ENCODE data around the gene PPP2R2D.

The PPP2R2D gene

DNA sequence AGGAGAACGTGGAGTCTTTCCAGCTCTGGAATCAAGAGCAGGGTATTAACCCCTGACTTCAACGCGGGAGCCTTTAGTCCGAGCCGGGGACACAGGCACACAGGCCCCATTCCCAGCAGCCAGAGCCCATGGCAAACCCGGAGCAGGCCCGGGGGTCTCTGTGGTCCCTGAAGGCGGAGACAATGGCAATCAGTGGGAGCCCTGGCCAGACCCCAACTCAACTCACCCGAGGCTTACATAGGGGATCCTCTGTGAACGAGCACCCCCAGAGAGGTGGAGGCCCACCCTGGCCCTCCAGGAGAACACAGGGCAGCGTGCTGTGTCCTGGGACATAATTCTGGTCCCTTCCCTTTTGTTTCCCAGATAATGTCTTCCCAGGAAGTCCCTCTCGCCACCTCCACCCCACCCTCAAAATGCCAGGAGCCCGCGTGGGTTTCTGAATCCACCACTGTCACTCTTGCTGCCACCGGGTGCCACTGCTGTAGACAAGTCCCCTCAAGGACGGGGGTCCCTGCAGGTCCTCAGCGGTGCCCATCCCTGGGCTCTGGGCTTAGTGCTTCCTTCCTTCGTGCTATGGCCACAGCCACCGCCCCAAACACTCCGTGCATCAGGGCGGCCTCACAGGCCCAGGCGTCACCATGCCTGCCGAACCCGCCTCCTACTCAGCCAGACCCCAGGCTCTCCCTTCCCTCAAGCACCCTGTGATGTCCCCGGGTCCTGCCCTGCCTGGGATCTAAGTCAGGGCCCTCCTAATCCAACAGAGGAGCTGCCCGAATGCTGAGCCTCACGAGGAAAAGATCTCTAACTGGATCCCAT is 28.6 kb upstream of the PPP2R2D start:
- ATAC-seq: no peak
- TF ChIP-seq ARNTL (CRISPR knock-in tag; IDR thresholded peaks at IDR 0.05; ENCODE audit: borderline replicate concordance, low read depth) (no peak), ESRRG (CRISPR knock-in tag; IDR thresholded peaks at IDR 0.05) (no peak), ZNF565 (CRISPR knock-in tag; conservative IDR thresholded peaks at IDR 0.05; ENCODE audit: low read depth) (no peak), SNAI2 (CRISPR knock-in tag; IDR thresholded peaks at IDR 0.05) (no peak), CSDC2 (CRISPR knock-in tag; IDR thresholded peaks at IDR 0.05) (no peak), BACH2 (CRISPR knock-in tag; IDR thresholded peaks at IDR 0.05; ENCODE audit: borderline replicate concordance) (no peak)
- TF ChIP-seq, protein P1, sequence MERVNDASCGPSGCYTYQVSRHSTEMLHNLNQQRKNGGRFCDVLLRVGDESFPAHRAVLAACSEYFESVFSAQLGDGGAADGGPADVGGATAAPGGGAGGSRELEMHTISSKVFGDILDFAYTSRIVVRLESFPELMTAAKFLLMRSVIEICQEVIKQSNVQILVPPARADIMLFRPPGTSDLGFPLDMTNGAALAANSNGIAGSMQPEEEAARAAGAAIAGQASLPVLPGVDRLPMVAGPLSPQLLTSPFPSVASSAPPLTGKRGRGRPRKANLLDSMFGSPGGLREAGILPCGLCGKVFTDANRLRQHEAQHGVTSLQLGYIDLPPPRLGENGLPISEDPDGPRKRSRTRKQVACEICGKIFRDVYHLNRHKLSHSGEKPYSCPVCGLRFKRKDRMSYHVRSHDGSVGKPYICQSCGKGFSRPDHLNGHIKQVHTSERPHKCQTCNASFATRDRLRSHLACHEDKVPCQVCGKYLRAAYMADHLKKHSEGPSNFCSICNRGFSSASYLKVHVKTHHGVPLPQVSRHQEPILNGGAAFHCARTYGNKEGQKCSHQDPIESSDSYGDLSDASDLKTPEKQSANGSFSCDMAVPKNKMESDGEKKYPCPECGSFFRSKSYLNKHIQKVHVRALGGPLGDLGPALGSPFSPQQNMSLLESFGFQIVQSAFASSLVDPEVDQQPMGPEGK (CRISPR knock-in tag; IDR thresholded peaks at IDR 0.05; ENCODE audit: borderline replicate concordance): no peak

DNA sequence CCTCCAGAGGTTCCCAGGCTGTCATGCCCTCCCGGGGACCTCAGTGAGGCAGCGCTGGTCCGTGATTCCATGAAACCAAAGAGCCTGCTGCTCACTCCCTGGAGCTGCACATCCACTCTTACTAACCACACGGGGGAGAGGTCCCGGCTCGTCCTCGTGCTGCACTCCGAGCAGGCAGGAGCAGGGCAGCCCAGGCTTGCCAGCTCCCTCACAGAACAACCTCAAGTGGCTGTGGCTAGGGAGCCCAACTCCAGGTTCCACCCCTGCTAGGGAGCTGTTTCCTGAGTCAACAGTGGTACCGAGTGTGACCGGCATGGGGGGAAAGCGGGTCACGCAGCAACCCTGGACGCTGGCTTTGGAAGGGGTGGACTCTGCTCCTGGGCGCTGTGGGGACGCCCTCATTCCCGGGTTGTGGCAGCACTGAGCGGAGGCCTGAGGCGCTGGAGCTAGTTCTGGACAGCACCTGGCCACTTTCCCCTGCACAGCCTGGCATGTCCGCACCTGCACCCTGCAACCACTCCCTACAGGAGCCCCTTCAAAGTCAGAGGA is 27.9 kb upstream of the PPP2R2D start:
- no peak for ATAC-seq
- TF ChIP-seq PPARA (CRISPR knock-in tag; IDR thresholded peaks at IDR 0.05; ENCODE audit: borderline replicate concordance) (no peak), GLIS3 (CRISPR knock-in tag; IDR thresholded peaks at IDR 0.05) (no peak), BACH2 (CRISPR knock-in tag; IDR thresholded peaks at IDR 0.05; ENCODE audit: borderline replicate concordance) (no peak), ZNF70 (CRISPR knock-in tag; IDR thresholded peaks at IDR 0.05) (no peak), ZC3H10 (CRISPR knock-in tag; IDR thresholded peaks at IDR 0.05) (no peak), SNAI2 (CRISPR knock-in tag; IDR thresholded peaks at IDR 0.05) (no peak), ZNF8 (CRISPR knock-in tag; IDR thresholded peaks at IDR 0.05) (no peak), CSDC2 (CRISPR knock-in tag; IDR thresholded peaks at IDR 0.05) (no peak), CREB5 (CRISPR knock-in tag; IDR thresholded peaks at IDR 0.05; ENCODE audit: low read depth) (no peak)

- TF ChIP-seq ZNF70 (CRISPR knock-in tag; IDR thresholded peaks at IDR 0.05): no peak
- TF ChIP-seq TSHZ2 (CRISPR knock-in tag; IDR thresholded peaks at IDR 0.05): no peak
- TF ChIP-seq GLIS3 (CRISPR knock-in tag; IDR thresholded peaks at IDR 0.05): no peak
- TF ChIP-seq ZC3H10 (CRISPR knock-in tag; IDR thresholded peaks at IDR 0.05): no peak
- TF ChIP-seq CREB5 (CRISPR knock-in tag; IDR thresholded peaks at IDR 0.05; ENCODE audit: low read depth): no peak
- ATAC-seq: peak; percentile 95
These were observed 25.8 kb upstream of the PPP2R2D start for GRCh38 chr10:131874991-131875451.

DNA sequence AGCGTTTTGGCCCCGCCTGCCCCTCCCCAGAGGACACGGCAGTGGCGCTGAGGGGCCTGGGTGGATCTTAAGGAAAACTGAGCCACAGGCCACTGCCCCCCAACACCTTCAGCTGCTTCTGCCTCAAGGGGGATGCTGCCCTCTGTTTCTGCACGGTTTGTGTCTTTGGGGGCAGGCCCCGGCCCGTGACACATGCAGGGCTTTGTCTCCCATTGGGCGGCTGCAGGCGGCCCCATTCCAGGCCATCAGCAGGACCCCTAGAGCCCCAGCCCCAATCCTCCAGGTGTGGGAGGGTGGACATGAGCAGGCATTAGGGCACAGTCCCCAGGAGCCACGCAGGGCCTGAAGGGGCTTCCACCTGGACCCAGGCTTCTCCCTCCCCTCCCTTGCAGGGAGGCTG is 25.3 kb upstream of the PPP2R2D start:
- no peak for ATAC-seq
- TF ChIP-seq, protein P2, sequence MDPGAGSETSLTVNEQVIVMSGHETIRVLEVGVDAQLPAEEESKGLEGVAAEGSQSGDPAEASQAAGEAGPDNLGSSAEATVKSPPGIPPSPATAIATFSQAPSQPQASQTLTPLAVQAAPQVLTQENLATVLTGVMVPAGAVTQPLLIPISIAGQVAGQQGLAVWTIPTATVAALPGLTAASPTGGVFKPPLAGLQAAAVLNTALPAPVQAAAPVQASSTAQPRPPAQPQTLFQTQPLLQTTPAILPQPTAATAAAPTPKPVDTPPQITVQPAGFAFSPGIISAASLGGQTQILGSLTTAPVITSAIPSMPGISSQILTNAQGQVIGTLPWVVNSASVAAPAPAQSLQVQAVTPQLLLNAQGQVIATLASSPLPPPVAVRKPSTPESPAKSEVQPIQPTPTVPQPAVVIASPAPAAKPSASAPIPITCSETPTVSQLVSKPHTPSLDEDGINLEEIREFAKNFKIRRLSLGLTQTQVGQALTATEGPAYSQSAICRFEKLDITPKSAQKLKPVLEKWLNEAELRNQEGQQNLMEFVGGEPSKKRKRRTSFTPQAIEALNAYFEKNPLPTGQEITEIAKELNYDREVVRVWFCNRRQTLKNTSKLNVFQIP (CRISPR knock-in tag; IDR thresholded peaks at IDR 0.05; ENCODE audit: borderline replicate concordance, low read depth): no peak
- TF ChIP-seq PPARA (CRISPR knock-in tag; IDR thresholded peaks at IDR 0.05; ENCODE audit: borderline replicate concordance) (no peak), ESRRG (CRISPR knock-in tag; IDR thresholded peaks at IDR 0.05) (no peak), CSDC2 (CRISPR knock-in tag; IDR thresholded peaks at IDR 0.05) (no peak), ZC3H10 (CRISPR knock-in tag; IDR thresholded peaks at IDR 0.05) (no peak), ZNF8 (CRISPR knock-in tag; IDR thresholded peaks at IDR 0.05) (no peak), BACH2 (CRISPR knock-in tag; IDR thresholded peaks at IDR 0.05; ENCODE audit: borderline replicate concordance) (no peak), ZNF565 (CRISPR knock-in tag; conservative IDR thresholded peaks at IDR 0.05; ENCODE audit: low read depth) (no peak), ISL1 (CRISPR knock-in tag; IDR thresholded peaks at IDR 0.05) (no peak)
- TF ChIP-seq, protein P3, sequence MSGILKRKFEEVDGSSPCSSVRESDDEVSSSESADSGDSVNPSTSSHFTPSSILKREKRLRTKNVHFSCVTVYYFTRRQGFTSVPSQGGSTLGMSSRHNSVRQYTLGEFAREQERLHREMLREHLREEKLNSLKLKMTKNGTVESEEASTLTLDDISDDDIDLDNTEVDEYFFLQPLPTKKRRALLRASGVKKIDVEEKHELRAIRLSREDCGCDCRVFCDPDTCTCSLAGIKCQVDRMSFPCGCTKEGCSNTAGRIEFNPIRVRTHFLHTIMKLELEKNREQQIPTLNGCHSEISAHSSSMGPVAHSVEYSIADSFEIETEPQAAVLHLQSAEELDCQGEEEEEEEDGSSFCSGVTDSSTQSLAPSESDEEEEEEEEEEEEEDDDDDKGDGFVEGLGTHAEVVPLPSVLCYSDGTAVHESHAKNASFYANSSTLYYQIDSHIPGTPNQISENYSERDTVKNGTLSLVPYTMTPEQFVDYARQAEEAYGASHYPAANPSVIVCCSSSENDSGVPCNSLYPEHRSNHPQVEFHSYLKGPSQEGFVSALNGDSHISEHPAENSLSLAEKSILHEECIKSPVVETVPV (CRISPR knock-in tag; IDR thresholded peaks at IDR 0.05): no peak
- TF ChIP-seq, protein P1 (CRISPR knock-in tag; IDR thresholded peaks at IDR 0.05; ENCODE audit: borderline replicate concordance): no peak

Data from SK-N-SH treated with all-trans-retinoic acid at 6 μM for 48 hours (cell line).